ENCODE measurements around the gene PIN1. TPM values are rescaled to one million over a fixed set of nuclear protein-coding genes. Genes with fewer than 3 reads are reported as not detected.

PIN1 gene
- polyA plus RNA-seq, 1 experiment: 33.6 TPM

GRCh38 chr19:9857076-9857721 is 22.1 kb downstream of the PIN1 start:
- POLR2A ChIA-PET: no interaction called here
- H3K9me3 ChIP-seq (ENCODE audit: control insufficient read depth, insufficient read depth, low read length): peaks cover 14% of the 10 kb centered on the region
- no peak for TF ChIP-seq CTCF (IDR thresholded peaks at IDR 0.05; ENCODE audit: low read depth, low read length)
- no peak overlapping the region for H3K4me3 ChIP-seq (ENCODE audit: low read depth, low read length)
- CTCF ChIA-PET: interaction anchor here (1.3 kb wide), 1 partner anchor 28 kb away, joined by 3 read pairs; no protein-coding TSS in a partner anchor
- DNase-seq (ENCODE audit: low read depth, low spot score): no peak
- H3K27ac ChIP-seq (ENCODE audit: low read depth, low read length): no peak overlapping the region
- no peaks in the 10 kb centered on the region for H3K27me3 ChIP-seq (ENCODE audit: control insufficient read depth, insufficient read depth, low read length)

GRCh38 chr19:9857920-9858746 is 23.0 kb downstream of the PIN1 start:
- H3K4me3 ChIP-seq (ENCODE audit: low read depth, low read length): no peak overlapping the region
- no peaks in the 10 kb centered on the region for H3K27me3 ChIP-seq (ENCODE audit: control insufficient read depth, insufficient read depth, low read length)
- DNase-seq (ENCODE audit: low read depth, low spot score): no peak
- TF ChIP-seq CTCF (IDR thresholded peaks at IDR 0.05; ENCODE audit: low read depth, low read length): no peak
- peaks cover 14% of the 10 kb centered on the region for H3K9me3 ChIP-seq (ENCODE audit: control insufficient read depth, insufficient read depth, low read length)
- no peak overlapping the region for H3K27ac ChIP-seq (ENCODE audit: low read depth, low read length)
- POLR2A ChIA-PET: no interaction called here
- CTCF ChIA-PET: interaction anchor here (0.6 to 1.3 kb wide), 2 partner anchors 27 to 141 kb away, joined by 3 to 5 read pairs; no protein-coding TSS in a partner anchor

- POLR2A ChIA-PET: no interaction called here
- CTCF ChIA-PET: interaction anchor here (0.6 to 1.3 kb wide), 2 partner anchors 27 to 140 kb away, joined by 3 to 5 read pairs; no protein-coding TSS in a partner anchor
These were observed 23.6 kb downstream of the PIN1 start for GRCh38 chr19:9858766-9859165.

GRCh38 chr19:9860407-9860806 is 25.3 kb downstream of the PIN1 start:
- Histone ChIP-seq H3K9me3 (ENCODE audit: control insufficient read depth, insufficient read depth, low read length) (peaks cover 5% of the 10 kb centered on the region; the same call in 1 of the 2 replicates), H3K27me3 (ENCODE audit: control insufficient read depth, insufficient read depth, low read length) (no peaks in the 10 kb centered on the region), H3K27ac (ENCODE audit: low read depth, low read length) (no peak overlapping the region), H3K4me3 (ENCODE audit: low read depth, low read length) (no peak overlapping the region)
- CTCF ChIA-PET: interaction anchor here (0.6 to 1.8 kb wide), 2 partner anchors 9 to 13 kb away, joined by 3 to 4 read pairs; no protein-coding TSS in a partner anchor
- no peak for TF ChIP-seq CTCF (IDR thresholded peaks at IDR 0.05; ENCODE audit: low read depth, low read length)
- POLR2A ChIA-PET: interaction anchor here (0.8 kb wide), 1 partner anchor 9 kb away, joined by 4 read pairs; no protein-coding TSS in a partner anchor
- no peak for DNase-seq (ENCODE audit: low read depth, low spot score)

More at GRCh38 chr19:9858766-9859165, 23.6 kb downstream of the PIN1 start:
- H3K27ac ChIP-seq (ENCODE audit: low read depth, low read length): no peak overlapping the region
- TF ChIP-seq CTCF (IDR thresholded peaks at IDR 0.05; ENCODE audit: low read depth, low read length): no peak
- no peaks in the 10 kb centered on the region for H3K27me3 ChIP-seq (ENCODE audit: control insufficient read depth, insufficient read depth, low read length)
- no peak overlapping the region for H3K4me3 ChIP-seq (ENCODE audit: low read depth, low read length)
- no peak for DNase-seq (ENCODE audit: low read depth, low spot score)
- peaks cover 14% of the 10 kb centered on the region for H3K9me3 ChIP-seq (ENCODE audit: control insufficient read depth, insufficient read depth, low read length)

- TF ChIP-seq CTCF (IDR thresholded peaks at IDR 0.05; ENCODE audit: low read depth, low read length): no peak
- ChIA-PET POLR2A (no interaction called here), CTCF (no interaction called here)
- no peak overlapping the region for H3K27ac ChIP-seq (ENCODE audit: low read depth, low read length)
- peaks cover 5% of the 10 kb centered on the region; the same call in 1 of the 2 replicates for H3K9me3 ChIP-seq (ENCODE audit: control insufficient read depth, insufficient read depth, low read length)
- no peak overlapping the region for H3K4me3 ChIP-seq (ENCODE audit: low read depth, low read length)
- no peak for DNase-seq (ENCODE audit: low read depth, low spot score)
- no peaks in the 10 kb centered on the region for H3K27me3 ChIP-seq (ENCODE audit: control insufficient read depth, insufficient read depth, low read length)
These were observed 26.4 kb downstream of the PIN1 start for GRCh38 chr19:9861503-9861902.
